ENCODE data around the gene HMGCR.

Gene HMGCR

GRCh38 chr5:75387806-75388205, 50.8 kb downstream of the HMGCR start:
- no peak for DNase-seq

GRCh38 chr5:75389430-75389829, 52.4 kb downstream of the HMGCR start:
- no peak for DNase-seq

- no peak for DNase-seq
These were observed 58.3 kb downstream of the HMGCR start for GRCh38 chr5:75395277-75395676.

- no peak for DNase-seq
These were observed 68.3 kb downstream of the HMGCR start for GRCh38 chr5:75405296-75405695.

Measured in activated CD8-positive, alpha-beta memory T cell treated with anti-CD3 and anti-CD28 coated beads, Interleukin-2, amount 50 U/mL, for 4 hours (primary cell).